Hepatocyte (in vitro differentiated cells): ENCODE measurements around the gene SLC22A13. TPM values are rescaled to one million over a fixed set of nuclear protein-coding genes. Genes with fewer than 3 reads are reported as not detected.

Experiments
- DNase-seq: peaks from one replicate; pipeline ENCODE4 v3.0.0-alpha.2; 2016; ENCODE audit warnings: low spot score
- H2AFZ ChIP-seq: fragments of 200-600 bp; sonication (generic); 2 replicates; pipeline ENCODE4 v1.6.0; 2016; ENCODE audit warnings: antibody characterized with exemption, mild to moderate bottlenecking
- H3K27ac ChIP-seq: fragments of 200-600 bp; sonication (generic); 2 replicates; pipeline ENCODE4 v1.5.1; 2016; ENCODE audit warnings: mild to moderate bottlenecking
- H3K27me3 ChIP-seq: fragments of 200-600 bp; sonication (generic); 2 replicates; pipeline ENCODE4 v1.6.1; 2016
- H3K36me3 ChIP-seq: fragments of 200-600 bp; sonication (generic); replicated peaks from 2 replicates; pipeline ENCODE4 v1.5.1; 2016; ENCODE audit warnings: low read depth; ENCODE audit not compliant: insufficient read depth
- H3K4me1 ChIP-seq: fragments of 200-600 bp; sonication (generic); 2 replicates; pipeline ENCODE4 v1.5.1; 2016; ENCODE audit warnings: mild to moderate bottlenecking, moderate library complexity; ENCODE audit not compliant: insufficient read depth
- H3K4me2 ChIP-seq: fragments of 200-600 bp; sonication (generic); 2 replicates; pipeline ENCODE4 v1.6.0; 2016
- H3K4me3 ChIP-seq: fragments of 200-600 bp; sonication (generic); 2 replicates; pipeline ENCODE4 v1.5.1; 2016; ENCODE audit warnings: mild to moderate bottlenecking
- H3K79me2 ChIP-seq: fragments of 200-600 bp; sonication (generic); 2 replicates; pipeline ENCODE4 v1.6.0; 2017; ENCODE audit warnings: mild to moderate bottlenecking
- H3K9me2 ChIP-seq: fragments of 200-600 bp; sonication (generic); replicated peaks from 2 replicates; pipeline ENCODE4 v1.6.0; 2017; ENCODE audit warnings: mild to moderate bottlenecking; ENCODE audit not compliant: insufficient read depth
- H3K9me3 ChIP-seq: fragments of 200-600 bp; sonication (generic); 2 replicates; pipeline ENCODE4 v1.5.1; 2016; ENCODE audit warnings: low read depth, mild to moderate bottlenecking
- H4K20me1 ChIP-seq: fragments of 200-600 bp; sonication (generic); 2 replicates; pipeline ENCODE4 v1.6.0; 2016; ENCODE audit warnings: mild to moderate bottlenecking; ENCODE audit not compliant: insufficient read depth, poor library complexity, severe bottlenecking
- EZH2 ChIP-seq: fragments of 200-600 bp; sonication (generic); IDR thresholded peaks from 2 replicates; pipeline ENCODE4 v1.6.1; 2016; ENCODE audit warnings: antibody characterized with exemption, mild to moderate bottlenecking, borderline replicate concordance
- EZH2phosphoT487 ChIP-seq: fragments of 200-600 bp; sonication (generic); IDR thresholded peaks from one replicate; pipeline ENCODE4 v1.6.1; 2018; ENCODE audit warnings: antibody characterized with exemption, mild to moderate bottlenecking, low read depth, moderate library complexity; ENCODE audit not compliant: unreplicated experiment, severe bottlenecking
- WGBS: methylation state at CpG from one replicate; pipeline ENCODE4 v1.1.6; 2016; ENCODE audit warnings: low lambda C conversion rate; ENCODE audit errors: missing lambda C conversion rate; 5-methylcytosine and 5-hydroxymethylcytosine counted together
- polyA plus RNA-seq: library from polyadenylated mRNA; unstranded; fragments of >200 nt; fragmentation: Nextera tagmentation; extraction: Ambion mirVana; gene quantifications from 2 replicates; pipeline ENCODE4 v1.2.1, GENCODE V29; 2016
- total RNA-seq: library from RNA; depleted of rRNA; stranded (reverse); fragments of >200 nt; gene quantifications from 2 replicates; pipeline ENCODE4 v1.2.3, GENCODE V29; 2014
- TF ChIP-seq, protein P1 (sequence below): fragments of 200-600 bp; sonication (generic); IDR thresholded peaks from 2 replicates; pipeline ENCODE4 v1.5.1; 2016; ENCODE audit warnings: antibody characterized with exemption, mild to moderate bottlenecking; ENCODE audit not compliant: poor library complexity

SLC22A13 gene
- total and polyA plus RNA-seq, 2 experiments from 2014 or later, result 0.77 TPM; not detected in 1

- 97% methylated on average over 5 of the region's 5 CpGs for WGBS
- H3K79me2 ChIP-seq, result no peaks in the 10 kb centered on the region
- H3K36me3 ChIP-seq, result no peaks in the 10 kb centered on the region
- no peaks in the 10 kb centered on the region for H3K4me1 ChIP-seq
- no peaks in the 10 kb centered on the region for H3K27me3 ChIP-seq
- H3K4me2 ChIP-seq, result no peak overlapping the region
- no peak for DNase-seq
- no peak overlapping the region for H2AFZ ChIP-seq
- no peak overlapping the region for H3K27ac ChIP-seq
- TF ChIP-seq EZH2phosphoT487, result no peak
- TF ChIP-seq EZH2, result no peak
- TF ChIP-seq, protein P1, sequence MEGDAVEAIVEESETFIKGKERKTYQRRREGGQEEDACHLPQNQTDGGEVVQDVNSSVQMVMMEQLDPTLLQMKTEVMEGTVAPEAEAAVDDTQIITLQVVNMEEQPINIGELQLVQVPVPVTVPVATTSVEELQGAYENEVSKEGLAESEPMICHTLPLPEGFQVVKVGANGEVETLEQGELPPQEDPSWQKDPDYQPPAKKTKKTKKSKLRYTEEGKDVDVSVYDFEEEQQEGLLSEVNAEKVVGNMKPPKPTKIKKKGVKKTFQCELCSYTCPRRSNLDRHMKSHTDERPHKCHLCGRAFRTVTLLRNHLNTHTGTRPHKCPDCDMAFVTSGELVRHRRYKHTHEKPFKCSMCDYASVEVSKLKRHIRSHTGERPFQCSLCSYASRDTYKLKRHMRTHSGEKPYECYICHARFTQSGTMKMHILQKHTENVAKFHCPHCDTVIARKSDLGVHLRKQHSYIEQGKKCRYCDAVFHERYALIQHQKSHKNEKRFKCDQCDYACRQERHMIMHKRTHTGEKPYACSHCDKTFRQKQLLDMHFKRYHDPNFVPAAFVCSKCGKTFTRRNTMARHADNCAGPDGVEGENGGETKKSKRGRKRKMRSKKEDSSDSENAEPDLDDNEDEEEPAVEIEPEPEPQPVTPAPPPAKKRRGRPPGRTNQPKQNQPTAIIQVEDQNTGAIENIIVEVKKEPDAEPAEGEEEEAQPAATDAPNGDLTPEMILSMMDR, result no peak
- no peaks in the 10 kb centered on the region for H4K20me1 ChIP-seq
- no peaks in the 10 kb centered on the region for H3K9me3 ChIP-seq
- H3K9me2 ChIP-seq, result no peaks in the 10 kb centered on the region
- H3K4me3 ChIP-seq, result no peak overlapping the region
Observed at GRCh38 chr3:38313263-38313662, 47.7 kb downstream of the SLC22A13 start.

- no peaks in the 10 kb centered on the region for H3K9me2 ChIP-seq
- H3K27me3 ChIP-seq, result no peaks in the 10 kb centered on the region
- TF ChIP-seq EZH2, result no peak
- no peaks in the 10 kb centered on the region for H3K79me2 ChIP-seq
- H3K9me3 ChIP-seq, result no peaks in the 10 kb centered on the region
- H3K36me3 ChIP-seq, result no peaks in the 10 kb centered on the region
- H4K20me1 ChIP-seq, result no peaks in the 10 kb centered on the region
- H3K27ac ChIP-seq, result no peak overlapping the region
- H3K4me3 ChIP-seq, result no peak overlapping the region
- DNase-seq, result no peak
- H3K4me1 ChIP-seq, result no peaks in the 10 kb centered on the region
- WGBS, result 88% methylated on average over 11 of the region's 11 CpGs
- no peak overlapping the region for H2AFZ ChIP-seq
- no peak overlapping the region for H3K4me2 ChIP-seq
Observed at GRCh38 chr3:38313695-38314094, 48.1 kb downstream of the SLC22A13 start.

- H2AFZ ChIP-seq, result no peak overlapping the region
Observed at GRCh38 chr3:38314112-38314763, 48.6 kb downstream of the SLC22A13 start.

GRCh38 chr3:38314764-38315487 lies 49.3 kb downstream of the SLC22A13 start:
- TF ChIP-seq, protein P1, result no peak
- TF ChIP-seq EZH2phosphoT487 (no peak), EZH2 (no peak)
- Histone ChIP-seq H3K79me2 (no peaks in the 10 kb centered on the region), H3K36me3 (no peaks in the 10 kb centered on the region), H3K9me3 (no peaks in the 10 kb centered on the region), H3K9me2 (no peaks in the 10 kb centered on the region), H3K4me2 (no peak overlapping the region), H3K4me1 (no peaks in the 10 kb centered on the region), H3K4me3 (no peak overlapping the region), H3K27ac (no peak overlapping the region), H4K20me1 (no peaks in the 10 kb centered on the region), H2AFZ (no peak overlapping the region), H3K27me3 (no peaks in the 10 kb centered on the region)
- 67% methylated on average over 5 of the region's 5 CpGs for WGBS
- DNase-seq, result no peak

More at GRCh38 chr3:38314112-38314763, 48.6 kb downstream of the SLC22A13 start:
- Histone ChIP-seq H3K4me3 (no peak overlapping the region), H4K20me1 (no peaks in the 10 kb centered on the region), H3K27ac (no peak overlapping the region), H3K27me3 (no peaks in the 10 kb centered on the region), H3K4me1 (no peaks in the 10 kb centered on the region), H3K36me3 (no peaks in the 10 kb centered on the region), H3K79me2 (no peaks in the 10 kb centered on the region), H3K9me3 (no peaks in the 10 kb centered on the region), H3K4me2 (no peak overlapping the region), H3K9me2 (no peaks in the 10 kb centered on the region)
- TF ChIP-seq, protein P1, result no peak
- no peak for TF ChIP-seq EZH2
- TF ChIP-seq EZH2phosphoT487, result no peak
- no peak for DNase-seq
- 42% methylated on average over 4 of the region's 4 CpGs for WGBS
